ENCODE results near the gene GDF3.

GDF3 gene

GRCh38 chr12:7695237-7695560 is 376 bp downstream of the GDF3 start:
- no peak overlapping the region for H3K14ac ChIP-seq (ENCODE audit: low read length in 2 of 2)
- H3K79me1 ChIP-seq (replicated peaks; ENCODE audit: low read length, poor library complexity, severe bottlenecking), result no peaks in the 10 kb centered on the region
- no peak overlapping the region for H3K4ac ChIP-seq (ENCODE audit: low read depth in 1 of 2, low read length in 2 of 2)
- no peaks in the 10 kb centered on the region for H3K36me3 ChIP-seq (ENCODE audit: control insufficient read depth in 1 of 2, insufficient read depth in 2 of 2, low read depth in 1 of 2, low read length in 2 of 2)
- H3K9me3 ChIP-seq (ENCODE audit: control insufficient read depth, low read length), result no peaks in the 10 kb centered on the region
- no peak for DNase-seq
- no peak overlapping the region for H2AFZ ChIP-seq (ENCODE audit: low read depth, low read length)
- H3K4me2 ChIP-seq (ENCODE audit: low read length, poor library complexity, severe bottlenecking), result no peak overlapping the region
- no peak overlapping the region for H3K23ac ChIP-seq (ENCODE audit: low read length in 2 of 2)
- H2BK5ac ChIP-seq (ENCODE audit: low read depth, low read length, poor library complexity, severe bottlenecking), result no peak overlapping the region
- H3K27ac ChIP-seq (ENCODE audit: low read length, poor library complexity, severe bottlenecking), result no peak overlapping the region
- peaks cover 0 to 4% of the 10 kb centered on the region in 2 experiments for H3K27me3 ChIP-seq (ENCODE audit: control insufficient read depth in 1 of 2, insufficient read depth in 1 of 2, low read length in 2 of 2)
- WGBS, result 82% methylated on average over 10 of the region's 10 CpGs
- no peak overlapping the region for H4K91ac ChIP-seq (ENCODE audit: low read length)
- no peak overlapping the region for H2BK12ac ChIP-seq (ENCODE audit: low read length in 2 of 2)
- H3K9ac ChIP-seq (ENCODE audit: low read length), result no peak overlapping the region
- H2AK5ac ChIP-seq (ENCODE audit: low read length, severe bottlenecking), result no peak overlapping the region
- no peak overlapping the region for H3K4me3 ChIP-seq (ENCODE audit: insufficient read depth in 1 of 2, low read depth in 1 of 2, low read length in 2 of 2)
- no peak overlapping the region for H2BK15ac ChIP-seq (ENCODE audit: low read depth, poor library complexity, severe bottlenecking)
- no peaks in the 10 kb centered on the region for H3K4me1 ChIP-seq (ENCODE audit: control insufficient read depth, insufficient read depth, low read depth, low read length)
- H2BK120ac ChIP-seq (ENCODE audit: low read depth, low read length), result no peak overlapping the region
- no peak overlapping the region for H3K18ac ChIP-seq (ENCODE audit: low read depth in 1 of 2, low read length in 2 of 2)
- no peak overlapping the region for H4K8ac ChIP-seq (ENCODE audit: low read length)

GRCh38 chr12:7694556-7695236 is 879 bp downstream of the GDF3 start:
- no peak overlapping the region for H2BK12ac ChIP-seq (ENCODE audit: low read length in 2 of 2)
- no peak overlapping the region for H2AFZ ChIP-seq (ENCODE audit: low read depth, low read length)
- H3K9me3 ChIP-seq (ENCODE audit: control insufficient read depth, low read length), result no peaks in the 10 kb centered on the region
- no peak overlapping the region for H3K23ac ChIP-seq (ENCODE audit: low read length in 2 of 2)
- H3K4me3 ChIP-seq (ENCODE audit: insufficient read depth in 1 of 2, low read depth in 1 of 2, low read length in 2 of 2), result no peak overlapping the region
- H3K27ac ChIP-seq (ENCODE audit: low read length, poor library complexity, severe bottlenecking), result no peak overlapping the region
- no peak for DNase-seq
- no peaks in the 10 kb centered on the region for H3K4me1 ChIP-seq (ENCODE audit: control insufficient read depth, insufficient read depth, low read depth, low read length)
- WGBS, result 58% methylated on average over 2 of the region's 3 CpGs
- H3K79me1 ChIP-seq (replicated peaks; ENCODE audit: low read length, poor library complexity, severe bottlenecking), result no peaks in the 10 kb centered on the region
- no peak overlapping the region for H2BK5ac ChIP-seq (ENCODE audit: low read depth, low read length, poor library complexity, severe bottlenecking)
- no peak overlapping the region for H3K4me2 ChIP-seq (ENCODE audit: low read length, poor library complexity, severe bottlenecking)
- no peak overlapping the region for H4K91ac ChIP-seq (ENCODE audit: low read length)
- no peak overlapping the region for H3K9ac ChIP-seq (ENCODE audit: low read length)
- H3K36me3 ChIP-seq (ENCODE audit: control insufficient read depth in 1 of 2, insufficient read depth in 2 of 2, low read depth in 1 of 2, low read length in 2 of 2), result no peaks in the 10 kb centered on the region
- H3K18ac ChIP-seq (ENCODE audit: low read depth in 1 of 2, low read length in 2 of 2), result no peak overlapping the region
- no peak overlapping the region for H2BK120ac ChIP-seq (ENCODE audit: low read depth, low read length)
- H2BK15ac ChIP-seq (ENCODE audit: low read depth, poor library complexity, severe bottlenecking), result no peak overlapping the region
- H3K27me3 ChIP-seq (ENCODE audit: control insufficient read depth in 1 of 2, insufficient read depth in 1 of 2, low read length in 2 of 2), result peaks cover 0 to 4% of the 10 kb centered on the region in 2 experiments
- no peak overlapping the region for H2AK5ac ChIP-seq (ENCODE audit: low read length, severe bottlenecking)
- no peak overlapping the region for H3K4ac ChIP-seq (ENCODE audit: low read depth in 1 of 2, low read length in 2 of 2)
- H3K14ac ChIP-seq (ENCODE audit: low read length in 2 of 2), result no peak overlapping the region
- no peak overlapping the region for H4K8ac ChIP-seq (ENCODE audit: low read length)

- 85% methylated on average over 6 of the region's 6 CpGs for WGBS
- H2BK120ac ChIP-seq (ENCODE audit: low read depth, low read length), result no peak overlapping the region
Observed at GRCh38 chr12:7693793-7694192, 1.8 kb downstream of the GDF3 start.

DNA sequence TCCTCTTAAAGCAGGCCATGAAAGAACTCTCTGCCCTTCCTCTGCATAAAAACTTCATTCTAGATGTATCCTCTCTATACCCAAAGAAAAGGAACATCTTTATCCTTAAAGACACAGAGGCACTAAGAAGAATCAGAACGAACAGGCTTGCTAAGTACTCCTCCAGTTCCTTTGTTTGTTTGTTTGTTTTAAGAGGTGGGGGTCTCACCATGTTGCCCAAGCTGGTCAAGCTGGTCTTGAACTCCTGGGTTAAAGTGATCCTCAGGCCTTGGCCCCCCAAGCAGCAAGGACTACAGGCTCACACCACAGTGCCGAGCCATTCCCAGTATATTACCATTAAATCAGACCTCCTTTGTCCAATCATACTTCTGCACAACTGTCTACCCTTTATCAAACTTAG is 14.0 kb downstream of the GDF3 start:
- 69% methylated on average over 2 of the region's 2 CpGs for WGBS
- no peak for DNase-seq
- H3K27me3 ChIP-seq (ENCODE audit: control insufficient read depth in 1 of 2, insufficient read depth in 1 of 2, low read length in 2 of 2), result no peaks in the 10 kb centered on the region

More at GRCh38 chr12:7693793-7694192, 1.8 kb downstream of the GDF3 start:
- Histone ChIP-seq H2BK15ac (ENCODE audit: low read depth, poor library complexity, severe bottlenecking) (no peak overlapping the region), H2BK12ac (ENCODE audit: low read length in 2 of 2) (no peak overlapping the region), H4K91ac (ENCODE audit: low read length) (no peak overlapping the region), H2AK5ac (ENCODE audit: low read length, severe bottlenecking) (no peak overlapping the region), H3K4me1 (ENCODE audit: control insufficient read depth, insufficient read depth, low read depth, low read length) (no peaks in the 10 kb centered on the region), H3K9me3 (ENCODE audit: control insufficient read depth, low read length) (no peaks in the 10 kb centered on the region), H3K27me3 (ENCODE audit: control insufficient read depth in 1 of 2, insufficient read depth in 1 of 2, low read length in 2 of 2) (peaks cover 0 to 4% of the 10 kb centered on the region in 2 experiments), H3K9ac (ENCODE audit: low read length) (no peak overlapping the region), H4K8ac (ENCODE audit: low read length) (no peak overlapping the region), H3K4me3 (ENCODE audit: insufficient read depth in 1 of 2, low read depth in 1 of 2, low read length in 2 of 2) (no peak overlapping the region), H2AFZ (ENCODE audit: low read depth, low read length) (no peak overlapping the region), H3K4ac (ENCODE audit: low read depth in 1 of 2, low read length in 2 of 2) (no peak overlapping the region), H3K14ac (ENCODE audit: low read length in 2 of 2) (peak overlapping the region in 1 of 2 experiments; percentile 70), H3K36me3 (ENCODE audit: control insufficient read depth in 1 of 2, insufficient read depth in 2 of 2, low read depth in 1 of 2, low read length in 2 of 2) (no peaks in the 10 kb centered on the region), H3K23ac (ENCODE audit: low read length in 2 of 2) (no peak overlapping the region), H3K79me1 (replicated peaks; ENCODE audit: low read length, poor library complexity, severe bottlenecking) (no peaks in the 10 kb centered on the region), H2BK5ac (ENCODE audit: low read depth, low read length, poor library complexity, severe bottlenecking) (no peak overlapping the region), H3K18ac (ENCODE audit: low read depth in 1 of 2, low read length in 2 of 2) (no peak overlapping the region), H3K27ac (ENCODE audit: low read length, poor library complexity, severe bottlenecking) (no peak overlapping the region), H3K4me2 (ENCODE audit: low read length, poor library complexity, severe bottlenecking) (no peak overlapping the region)
- no peak for DNase-seq

More for the DNA sequence above, 14.0 kb downstream of the GDF3 start:
- H4K91ac ChIP-seq (ENCODE audit: low read length), result no peak overlapping the region
- H4K8ac ChIP-seq (ENCODE audit: low read length), result no peak overlapping the region
- H3K27ac ChIP-seq (ENCODE audit: low read length, poor library complexity, severe bottlenecking), result no peak overlapping the region
- no peak overlapping the region for H3K4ac ChIP-seq (ENCODE audit: low read depth in 1 of 2, low read length in 2 of 2)
- H3K18ac ChIP-seq (ENCODE audit: low read depth in 1 of 2, low read length in 2 of 2), result no peak overlapping the region
- no peaks in the 10 kb centered on the region for H3K9me3 ChIP-seq (ENCODE audit: control insufficient read depth, low read length)
- no peak overlapping the region for H2BK15ac ChIP-seq (ENCODE audit: low read depth, poor library complexity, severe bottlenecking)
- no peaks in the 10 kb centered on the region for H3K4me1 ChIP-seq (ENCODE audit: control insufficient read depth, insufficient read depth, low read depth, low read length)
- H3K4me3 ChIP-seq (ENCODE audit: insufficient read depth in 1 of 2, low read depth in 1 of 2, low read length in 2 of 2), result no peak overlapping the region
- H2AFZ ChIP-seq (ENCODE audit: low read depth, low read length), result no peak overlapping the region
- H2BK120ac ChIP-seq (ENCODE audit: low read depth, low read length), result no peak overlapping the region
- H3K36me3 ChIP-seq (ENCODE audit: control insufficient read depth in 1 of 2, insufficient read depth in 2 of 2, low read depth in 1 of 2, low read length in 2 of 2), result no peaks in the 10 kb centered on the region
- H3K9ac ChIP-seq (ENCODE audit: low read length), result no peak overlapping the region
- no peak overlapping the region for H3K14ac ChIP-seq (ENCODE audit: low read length in 2 of 2)
- H2BK12ac ChIP-seq (ENCODE audit: low read length in 2 of 2), result no peak overlapping the region
- no peak overlapping the region for H2BK5ac ChIP-seq (ENCODE audit: low read depth, low read length, poor library complexity, severe bottlenecking)
- H3K4me2 ChIP-seq (ENCODE audit: low read length, poor library complexity, severe bottlenecking), result no peak overlapping the region
- H3K79me1 ChIP-seq (replicated peaks; ENCODE audit: low read length, poor library complexity, severe bottlenecking), result no peaks in the 10 kb centered on the region
- no peak overlapping the region for H3K23ac ChIP-seq (ENCODE audit: low read length in 2 of 2)
- no peak overlapping the region for H2AK5ac ChIP-seq (ENCODE audit: low read length, severe bottlenecking)

Measured in mesenchymal stem cell (in vitro differentiated cells and primary cell).